PFSK-1 (cell line): ENCODE data around the gene CARD8.

Experiments
- POLR2AphosphoS5 ChIP-seq: IDR thresholded peaks from 2 replicates; pipeline ENCODE4 v1.6.1; 2012; ENCODE audit warnings: low read depth, mild to moderate bottlenecking, control low read depth, low read length, moderate library complexity
- SIN3A ChIP-seq: IDR thresholded peaks from 2 replicates; pipeline ENCODE4 v1.6.1; 2012; ENCODE audit warnings: mild to moderate bottlenecking, low read length, moderate library complexity, borderline replicate concordance; ENCODE audit not compliant: insufficient read depth
- TAF1 ChIP-seq: IDR thresholded peaks from 2 replicates; pipeline ENCODE4 v1.6.1; 2012; ENCODE audit warnings: low read length, control low read depth, borderline replicate concordance; ENCODE audit not compliant: insufficient read depth

DNA sequence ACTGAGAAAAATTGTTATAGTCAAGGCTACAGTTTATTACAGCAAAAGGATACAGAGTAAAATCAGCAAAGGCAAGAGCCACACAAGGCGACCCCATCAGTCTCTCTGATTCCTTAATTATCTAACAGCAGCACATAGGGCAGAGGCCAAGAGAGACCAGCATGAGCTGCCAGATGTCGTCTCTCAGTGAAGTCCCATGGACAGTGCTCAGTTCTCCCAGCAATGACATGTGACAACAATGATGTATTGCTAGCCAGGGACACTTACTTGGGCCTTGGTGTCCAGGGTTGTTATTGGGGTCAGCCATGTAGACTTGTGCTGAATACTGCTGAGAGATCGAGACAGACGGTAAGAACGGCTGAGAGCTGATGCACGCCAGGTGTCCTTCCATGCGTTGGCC lies 63.0 kb downstream of the CARD8 start:
- TF ChIP-seq POLR2AphosphoS5 (no peak), SIN3A (no peak), TAF1 (no peak)
